GM19035 (cell line): ENCODE results near the gene RLF.

Experiments
- ATAC-seq: cut with Tn5 transposase; IDR thresholded peaks from one replicate; pipeline ENCODE4 v1.9.1; 2021; ENCODE audit not compliant: unreplicated experiment

RLF gene

GRCh38 chr1:40268211-40268610, 107.0 kb downstream of the RLF start:
- no peak for ATAC-seq

GRCh38 chr1:40270152-40270834, 109.1 kb downstream of the RLF start:
- no peak for ATAC-seq

- ATAC-seq = no peak
Measured at GRCh38 chr1:40272653-40273213, 111.5 kb downstream of the RLF start.

GRCh38 chr1:40273547-40274166, 112.5 kb downstream of the RLF start:
- ATAC-seq = no peak

- ATAC-seq = no peak
Measured at GRCh38 chr1:40274331-40274730, 113.1 kb downstream of the RLF start.

- no peak for ATAC-seq
Measured at GRCh38 chr1:40276122-40276521, 114.9 kb downstream of the RLF start.

- ATAC-seq = no peak
Measured at GRCh38 chr1:40281853-40282252, 120.7 kb downstream of the RLF start.
